Upper lobe of left lung (tissue), 4 donors: ENCODE results near the gene HEPHL1.

Experiments used
- EP300 ChIP-seq, 4 donors: sonication (generic); formaldehyde crosslinking; IDR thresholded peaks; one replicate each; pipeline ENCODE4 v1.5.1; 2017; ENCODE audit warnings: antibody characterized with exemption in 4 of 4, control low read depth in 2 of 4
- TF ChIP-seq, protein P1 (sequence below), 6 experiments: fragments of 450-650 bp in 4 of 6; fragments of 200-600 bp in 2 of 6; sonication (generic) in 2 of 6; IDR thresholded peaks; one replicate each; pipeline ENCODE4 v1.5.1; 2016 to 2019; ENCODE audit warnings: antibody characterized with exemption in 6 of 6

- TF ChIP-seq, protein P1, sequence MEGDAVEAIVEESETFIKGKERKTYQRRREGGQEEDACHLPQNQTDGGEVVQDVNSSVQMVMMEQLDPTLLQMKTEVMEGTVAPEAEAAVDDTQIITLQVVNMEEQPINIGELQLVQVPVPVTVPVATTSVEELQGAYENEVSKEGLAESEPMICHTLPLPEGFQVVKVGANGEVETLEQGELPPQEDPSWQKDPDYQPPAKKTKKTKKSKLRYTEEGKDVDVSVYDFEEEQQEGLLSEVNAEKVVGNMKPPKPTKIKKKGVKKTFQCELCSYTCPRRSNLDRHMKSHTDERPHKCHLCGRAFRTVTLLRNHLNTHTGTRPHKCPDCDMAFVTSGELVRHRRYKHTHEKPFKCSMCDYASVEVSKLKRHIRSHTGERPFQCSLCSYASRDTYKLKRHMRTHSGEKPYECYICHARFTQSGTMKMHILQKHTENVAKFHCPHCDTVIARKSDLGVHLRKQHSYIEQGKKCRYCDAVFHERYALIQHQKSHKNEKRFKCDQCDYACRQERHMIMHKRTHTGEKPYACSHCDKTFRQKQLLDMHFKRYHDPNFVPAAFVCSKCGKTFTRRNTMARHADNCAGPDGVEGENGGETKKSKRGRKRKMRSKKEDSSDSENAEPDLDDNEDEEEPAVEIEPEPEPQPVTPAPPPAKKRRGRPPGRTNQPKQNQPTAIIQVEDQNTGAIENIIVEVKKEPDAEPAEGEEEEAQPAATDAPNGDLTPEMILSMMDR (IDR thresholded peaks at IDR 0.05) = no peak
- no peak for TF ChIP-seq EP300 (IDR thresholded peaks at IDR 0.05)
Measured at GRCh38 chr11:93988912-93989311, 32.2 kb upstream of the HEPHL1 start.
